ENCODE measurements around the gene CGRRF1. TPM values are rescaled to one million over a fixed set of nuclear protein-coding genes. Genes with fewer than 3 reads are reported as not detected.

Gene CGRRF1
- total and polyA plus RNA-seq, 10 of the 15 experiments (the other 5 are each of a cell fraction or from before 2014, with no cell fraction given), result 5.5 to 47.7 (median 13.5) TPM

- H3K79me2 ChIP-seq (ENCODE audit: control insufficient read depth, insufficient read depth, low read length), result no peaks in the 10 kb centered on the region
- H3K9me3 ChIP-seq (replicated peaks; ENCODE audit: control insufficient read depth, insufficient read depth, low read length), result peaks cover 3% of the 10 kb centered on the region; the same call in 2 of the 3 replicates
- no peak overlapping the region for H2AFZ ChIP-seq (ENCODE audit: control insufficient read depth, low read depth, low read length)
- H3K36me3 ChIP-seq (ENCODE audit: control insufficient read depth in 2 of 2, insufficient read depth in 2 of 2, low read length in 1 of 2), result no peaks in the 10 kb centered on the region; a peak in 2 of 4 replicates
- POLR2A ChIA-PET, result no interaction called here
- no peak overlapping the region for H3K27ac ChIP-seq (ENCODE audit: control insufficient read depth, insufficient read depth)
- in situ Hi-C loops (cut with MboI) (no loop called here), intact Hi-C loops (cut with micrococcal nuclease; ENCODE audit: unreplicated experiment) (no loop called here)
- no peak overlapping the region for H3K4me2 ChIP-seq (ENCODE audit: control insufficient read depth, insufficient read depth)
- no peak for FAIRE-seq
- no peak overlapping the region for H3K4me3 ChIP-seq
- no peak for DNase-seq (ENCODE audit: low read depth, low spot score)
- H3K27me3 ChIP-seq (replicated peaks in 1 of 2; ENCODE audit: control insufficient read depth in 2 of 2, insufficient read depth in 2 of 2, low read length in 1 of 2), result no peaks in the 10 kb centered on the region
- no peak for TF ChIP-seq MEF2A (IDR thresholded peaks at IDR 0.05; ENCODE audit: insufficient read depth, low read depth, low read length)
- TF ChIP-seq RB1 (IDR thresholded peaks at IDR 0.05; ENCODE audit: borderline replicate concordance), result no peak
- no peak for TF ChIP-seq NBN (IDR thresholded peaks at IDR 0.05)
- no peak for TF ChIP-seq BMI1 (IDR thresholded peaks at IDR 0.05; ENCODE audit: borderline replicate concordance)
- TF ChIP-seq CHD2 (IDR thresholded peaks at IDR 0.05; ENCODE audit: borderline replicate concordance, low read depth, low read length), result no peak
- TF ChIP-seq BACH1 (IDR thresholded peaks at IDR 0.05; ENCODE audit: borderline replicate concordance), result no peak
- TF ChIP-seq KDM1A (IDR thresholded peaks at IDR 0.05; ENCODE audit: borderline replicate concordance), result no peak
- no peak for TF ChIP-seq RUNX3 (IDR thresholded peaks at IDR 0.05; ENCODE audit: low read length)
- TF ChIP-seq EP300 (IDR thresholded peaks at IDR 0.05; ENCODE audit: borderline replicate concordance in 1 of 2, control insufficient read depth in 1 of 2, low read depth in 2 of 2, low read length in 2 of 2), result no peak
- TF ChIP-seq, protein P1, sequence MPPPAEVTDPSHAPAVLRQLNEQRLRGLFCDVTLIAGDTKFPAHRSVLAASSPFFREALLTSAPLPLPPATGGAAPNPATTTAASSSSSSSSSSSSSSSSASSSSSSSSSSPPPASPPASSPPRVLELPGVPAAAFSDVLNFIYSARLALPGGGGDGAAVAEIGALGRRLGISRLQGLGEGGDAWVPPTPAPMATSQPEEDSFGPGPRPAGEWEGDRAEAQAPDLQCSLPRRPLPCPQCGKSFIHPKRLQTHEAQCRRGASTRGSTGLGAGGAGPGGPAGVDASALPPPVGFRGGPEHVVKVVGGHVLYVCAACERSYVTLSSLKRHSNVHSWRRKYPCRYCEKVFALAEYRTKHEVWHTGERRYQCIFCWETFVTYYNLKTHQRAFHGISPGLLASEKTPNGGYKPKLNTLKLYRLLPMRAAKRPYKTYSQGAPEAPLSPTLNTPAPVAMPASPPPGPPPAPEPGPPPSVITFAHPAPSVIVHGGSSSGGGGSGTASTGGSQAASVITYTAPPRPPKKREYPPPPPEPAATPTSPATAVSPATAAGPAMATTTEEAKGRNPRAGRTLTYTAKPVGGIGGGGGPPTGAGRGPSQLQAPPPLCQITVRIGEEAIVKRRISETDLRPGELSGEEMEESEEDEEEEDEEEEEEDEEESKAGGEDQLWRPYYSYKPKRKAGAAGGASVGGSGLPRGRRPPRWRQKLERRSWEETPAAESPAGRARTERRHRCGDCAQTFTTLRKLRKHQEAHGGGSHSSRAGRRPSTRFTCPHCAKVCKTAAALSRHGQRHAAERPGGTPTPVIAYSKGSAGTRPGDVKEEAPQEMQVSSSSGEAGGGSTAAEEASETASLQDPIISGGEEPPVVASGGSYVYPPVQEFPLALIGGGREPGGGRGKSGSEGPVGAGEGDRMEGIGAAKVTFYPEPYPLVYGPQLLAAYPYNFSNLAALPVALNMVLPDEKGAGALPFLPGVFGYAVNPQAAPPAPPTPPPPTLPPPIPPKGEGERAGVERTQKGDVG (CRISPR knock-in tag; IDR thresholded peaks at IDR 0.05), result no peak
- TF ChIP-seq, protein P2, sequence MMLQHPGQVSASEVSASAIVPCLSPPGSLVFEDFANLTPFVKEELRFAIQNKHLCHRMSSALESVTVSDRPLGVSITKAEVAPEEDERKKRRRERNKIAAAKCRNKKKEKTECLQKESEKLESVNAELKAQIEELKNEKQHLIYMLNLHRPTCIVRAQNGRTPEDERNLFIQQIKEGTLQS (IDR thresholded peaks at IDR 0.05; ENCODE audit: borderline replicate concordance, extremely low read depth, low read depth, low read length), result no peak
- TF ChIP-seq SIN3A (IDR thresholded peaks at IDR 0.05; ENCODE audit: low read depth, low read length), result no peak
- TF ChIP-seq BCL3 (IDR thresholded peaks at IDR 0.05; ENCODE audit: borderline replicate concordance, insufficient read depth, low read depth, low read length, poor library complexity, severe bottlenecking), result no peak
- no peak for TF ChIP-seq CBX5 (IDR thresholded peaks at IDR 0.05; ENCODE audit: low read depth)
- no peak for TF ChIP-seq ATF7 (IDR thresholded peaks at IDR 0.05; ENCODE audit: low read depth)
- TF ChIP-seq RFX5 (IDR thresholded peaks at IDR 0.05; ENCODE audit: low read depth, low read length), result no peak
- TF ChIP-seq, protein P3, sequence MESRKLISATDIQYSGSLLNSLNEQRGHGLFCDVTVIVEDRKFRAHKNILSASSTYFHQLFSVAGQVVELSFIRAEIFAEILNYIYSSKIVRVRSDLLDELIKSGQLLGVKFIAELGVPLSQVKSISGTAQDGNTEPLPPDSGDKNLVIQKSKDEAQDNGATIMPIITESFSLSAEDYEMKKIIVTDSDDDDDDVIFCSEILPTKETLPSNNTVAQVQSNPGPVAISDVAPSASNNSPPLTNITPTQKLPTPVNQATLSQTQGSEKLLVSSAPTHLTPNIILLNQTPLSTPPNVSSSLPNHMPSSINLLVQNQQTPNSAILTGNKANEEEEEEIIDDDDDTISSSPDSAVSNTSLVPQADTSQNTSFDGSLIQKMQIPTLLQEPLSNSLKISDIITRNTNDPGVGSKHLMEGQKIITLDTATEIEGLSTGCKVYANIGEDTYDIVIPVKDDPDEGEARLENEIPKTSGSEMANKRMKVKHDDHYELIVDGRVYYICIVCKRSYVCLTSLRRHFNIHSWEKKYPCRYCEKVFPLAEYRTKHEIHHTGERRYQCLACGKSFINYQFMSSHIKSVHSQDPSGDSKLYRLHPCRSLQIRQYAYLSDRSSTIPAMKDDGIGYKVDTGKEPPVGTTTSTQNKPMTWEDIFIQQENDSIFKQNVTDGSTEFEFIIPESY (IDR thresholded peaks at IDR 0.05), result no peak
- 58% methylated on average over 4 of the region's 4 CpGs for WGBS (ENCODE audit: insufficient coverage, insufficient replicate concordance, low lambda C conversion rate, missing lambda C conversion rate)
- BruUV-seq (replicated peaks), result no TSS peak
- CTCF ChIA-PET, result no interaction called here
- no peak overlapping the region for H3K9ac ChIP-seq (ENCODE audit: control insufficient read depth, insufficient read depth, low read length)
- SMC1A ChIA-PET (ENCODE audit: uncharacterized antibody, unreplicated experiment), result no interaction called here
- H3K4me1 ChIP-seq (ENCODE audit: control insufficient read depth, insufficient read depth, low read length), result no peaks in the 10 kb centered on the region
- no peaks in the 10 kb centered on the region for H4K20me1 ChIP-seq (ENCODE audit: control insufficient read depth, insufficient read depth)
- ATAC-seq, result no peak
- RAD21 ChIA-PET (ENCODE audit: unreplicated experiment), result no interaction called here
Observed at GRCh38 chr14:54470701-54471100, 39.0 kb upstream of the CGRRF1 start.

All from GM12878 (cell line).